ENCODE data around the gene ERV3-1.
"Not testable (repeated sequence)": the region's sequence is repeated elsewhere in the genome, so short reads cannot be mapped to it uniquely, and the experiment has no call there.

ERV3-1 gene

DNA sequence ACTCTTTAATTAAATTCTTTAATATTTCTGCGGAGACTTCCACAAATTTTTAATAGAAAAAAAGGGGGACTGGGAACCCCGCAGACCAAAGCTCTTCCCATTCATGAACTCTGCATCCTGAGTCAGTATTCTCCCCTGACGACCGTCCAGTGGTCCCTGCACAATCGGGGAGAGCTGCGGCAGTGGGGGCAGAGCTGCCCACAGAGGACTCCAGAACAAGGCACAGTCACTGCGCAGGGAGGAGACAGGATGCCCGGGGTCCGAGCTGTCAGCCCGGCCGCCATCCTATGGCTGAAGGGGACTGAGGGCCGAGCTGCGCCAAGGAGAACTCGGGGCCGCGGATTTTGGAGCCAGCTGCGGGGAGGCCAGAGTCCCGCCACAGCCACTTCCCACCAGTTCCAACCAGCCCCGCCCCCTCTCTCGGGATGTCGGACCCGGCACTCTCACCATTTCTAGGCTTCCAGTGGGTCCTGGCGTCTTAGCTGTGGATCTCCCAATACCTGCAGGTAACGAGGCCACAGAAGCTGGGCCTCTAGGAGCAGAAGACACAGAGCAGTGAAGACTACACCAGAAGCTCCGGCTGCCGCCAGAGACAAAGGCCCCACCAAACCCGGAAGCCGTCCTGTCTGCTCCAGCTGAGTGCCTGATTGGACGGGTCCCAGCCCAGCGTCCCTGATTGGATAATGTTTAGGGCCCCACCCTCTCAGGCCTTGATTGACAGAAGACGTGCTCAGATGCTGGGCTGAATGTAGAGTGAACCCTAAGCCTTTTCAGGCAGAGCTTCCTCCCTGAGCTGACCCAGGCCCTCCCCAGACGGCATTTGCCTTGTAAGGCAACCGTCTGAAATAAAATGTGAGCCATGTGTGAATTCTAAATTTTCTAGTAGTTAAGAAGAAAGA lies at the start of gene ERV3-1:
ERV3-1 (minus strand) TSS at position 594 of the 899 bp plus-strand sequence. CDS start 13,661 bp downstream, outside the sequence.
- TF ChIP-seq, protein P1, sequence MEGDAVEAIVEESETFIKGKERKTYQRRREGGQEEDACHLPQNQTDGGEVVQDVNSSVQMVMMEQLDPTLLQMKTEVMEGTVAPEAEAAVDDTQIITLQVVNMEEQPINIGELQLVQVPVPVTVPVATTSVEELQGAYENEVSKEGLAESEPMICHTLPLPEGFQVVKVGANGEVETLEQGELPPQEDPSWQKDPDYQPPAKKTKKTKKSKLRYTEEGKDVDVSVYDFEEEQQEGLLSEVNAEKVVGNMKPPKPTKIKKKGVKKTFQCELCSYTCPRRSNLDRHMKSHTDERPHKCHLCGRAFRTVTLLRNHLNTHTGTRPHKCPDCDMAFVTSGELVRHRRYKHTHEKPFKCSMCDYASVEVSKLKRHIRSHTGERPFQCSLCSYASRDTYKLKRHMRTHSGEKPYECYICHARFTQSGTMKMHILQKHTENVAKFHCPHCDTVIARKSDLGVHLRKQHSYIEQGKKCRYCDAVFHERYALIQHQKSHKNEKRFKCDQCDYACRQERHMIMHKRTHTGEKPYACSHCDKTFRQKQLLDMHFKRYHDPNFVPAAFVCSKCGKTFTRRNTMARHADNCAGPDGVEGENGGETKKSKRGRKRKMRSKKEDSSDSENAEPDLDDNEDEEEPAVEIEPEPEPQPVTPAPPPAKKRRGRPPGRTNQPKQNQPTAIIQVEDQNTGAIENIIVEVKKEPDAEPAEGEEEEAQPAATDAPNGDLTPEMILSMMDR (IDR thresholded peaks at IDR 0.05), result no peak
- no peak for TF ChIP-seq ZFX (IDR thresholded peaks at IDR 0.05; ENCODE audit: borderline replicate concordance)
- H3K27ac ChIP-seq, result peak within 1 kb of the TSS; percentile 78

DNA sequence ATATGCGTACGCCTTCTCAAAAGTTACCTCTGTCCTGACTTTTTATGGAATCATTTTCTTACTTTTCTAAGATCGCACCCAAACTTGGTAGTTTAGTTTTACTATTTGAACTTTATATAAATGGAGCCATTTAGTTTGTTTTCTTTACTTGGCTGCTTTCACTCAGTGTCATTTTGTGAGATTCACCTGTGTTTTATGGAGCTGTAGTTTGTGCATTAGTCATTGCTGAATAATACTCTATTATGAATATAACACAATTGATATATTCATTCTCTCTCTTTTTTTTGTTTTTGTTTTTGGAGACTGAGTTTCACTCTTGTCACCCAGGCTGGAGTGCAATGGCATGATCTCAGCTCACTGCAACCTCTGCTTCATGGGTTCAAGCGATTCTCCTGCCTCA lies 49.3 kb upstream of the ERV3-1 start:
- H3K27ac ChIP-seq, result not testable (repeated sequence)

GRCh38 chr7:65054466-65054994 lies 48.0 kb upstream of the ERV3-1 start:
- not testable (repeated sequence) for H3K27ac ChIP-seq

DNA sequence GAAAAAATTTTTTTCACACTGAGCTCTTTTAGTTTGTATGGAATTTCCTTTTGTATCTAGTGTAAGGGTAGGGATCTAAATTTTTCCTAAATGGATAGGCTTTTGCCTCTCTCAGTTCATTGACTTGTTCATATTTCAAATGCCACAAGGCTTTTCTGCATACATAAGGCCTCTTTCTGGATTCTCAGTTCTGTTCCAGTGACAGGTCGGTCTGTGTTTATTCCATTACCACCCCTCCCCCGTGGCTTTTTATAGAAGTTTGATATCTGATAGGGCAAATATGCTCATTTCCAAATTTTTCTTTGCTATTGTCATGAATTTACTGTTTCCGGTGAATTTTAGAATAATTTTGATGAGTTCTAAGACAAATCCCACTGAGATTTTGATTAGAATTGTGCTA lies 45.2 kb upstream of the ERV3-1 start:
- not testable (repeated sequence) for H3K27ac ChIP-seq

DNA sequence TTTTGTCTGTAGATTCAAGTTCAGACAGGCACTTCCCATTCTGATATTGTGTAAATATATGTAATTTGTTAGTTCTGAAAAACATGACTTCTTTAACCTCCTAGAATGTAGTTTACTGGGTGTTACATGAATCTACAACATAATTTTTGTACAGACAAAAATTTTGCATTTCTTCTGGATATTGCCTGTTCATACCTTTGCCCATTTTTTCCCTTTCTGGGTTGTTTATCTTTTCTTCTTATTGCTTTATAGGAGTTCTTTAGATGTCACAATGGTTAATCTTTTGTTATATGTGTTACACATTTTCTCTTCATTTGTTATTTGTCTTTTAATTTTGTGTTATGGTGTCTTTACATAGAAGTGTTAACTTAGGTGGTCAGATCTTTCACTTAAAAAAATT lies 44.7 kb upstream of the ERV3-1 start:
- not testable (repeated sequence) for H3K27ac ChIP-seq

- H3K27ac ChIP-seq, result not testable (repeated sequence)
Observed at GRCh38 chr7:65046329-65046728, 39.8 kb upstream of the ERV3-1 start.

DNA sequence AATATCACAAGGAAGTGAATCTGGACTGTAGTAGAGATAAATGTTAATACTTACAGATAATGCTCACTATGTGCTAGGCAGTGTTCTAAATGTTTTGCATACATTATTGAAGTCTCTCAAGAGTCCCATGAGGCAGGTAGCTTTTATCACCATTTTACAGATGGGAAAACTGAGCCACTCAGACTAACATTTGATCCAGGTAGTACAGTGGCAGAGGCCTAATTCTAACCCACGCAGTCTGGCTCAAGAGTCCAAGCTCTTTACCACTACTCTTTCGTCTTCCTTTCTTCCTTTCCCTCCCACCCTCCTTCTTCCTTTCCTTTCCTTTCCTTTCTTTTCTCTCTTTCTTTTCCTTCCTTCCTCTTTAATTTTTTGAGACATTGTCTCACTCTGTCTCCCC lies 39.1 kb upstream of the ERV3-1 start:
- not testable (repeated sequence) for H3K27ac ChIP-seq

DNA sequence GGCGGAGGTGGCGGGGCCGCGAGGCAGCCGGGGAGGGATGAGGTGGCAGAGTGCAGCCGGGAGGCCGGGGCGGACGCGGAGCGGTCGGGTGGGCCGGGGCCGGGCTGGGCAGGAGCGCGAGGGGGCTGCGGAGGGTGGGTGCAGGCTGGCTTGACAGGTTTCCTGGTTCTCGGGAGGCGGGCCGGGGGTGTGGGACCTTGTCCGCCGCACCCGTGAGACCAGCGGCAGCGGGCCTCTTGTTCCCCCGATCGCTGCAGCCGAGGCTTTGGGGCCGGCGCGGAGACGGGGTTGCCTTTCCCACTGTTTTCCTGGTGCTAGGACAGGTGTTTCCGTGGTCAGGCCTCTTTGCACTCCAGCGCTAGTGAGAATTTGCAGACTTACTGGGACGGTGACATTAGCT lies 32.3 kb upstream of the ERV3-1 start:
- H3K27ac ChIP-seq, result peak overlapping the region; percentile 52

DNA sequence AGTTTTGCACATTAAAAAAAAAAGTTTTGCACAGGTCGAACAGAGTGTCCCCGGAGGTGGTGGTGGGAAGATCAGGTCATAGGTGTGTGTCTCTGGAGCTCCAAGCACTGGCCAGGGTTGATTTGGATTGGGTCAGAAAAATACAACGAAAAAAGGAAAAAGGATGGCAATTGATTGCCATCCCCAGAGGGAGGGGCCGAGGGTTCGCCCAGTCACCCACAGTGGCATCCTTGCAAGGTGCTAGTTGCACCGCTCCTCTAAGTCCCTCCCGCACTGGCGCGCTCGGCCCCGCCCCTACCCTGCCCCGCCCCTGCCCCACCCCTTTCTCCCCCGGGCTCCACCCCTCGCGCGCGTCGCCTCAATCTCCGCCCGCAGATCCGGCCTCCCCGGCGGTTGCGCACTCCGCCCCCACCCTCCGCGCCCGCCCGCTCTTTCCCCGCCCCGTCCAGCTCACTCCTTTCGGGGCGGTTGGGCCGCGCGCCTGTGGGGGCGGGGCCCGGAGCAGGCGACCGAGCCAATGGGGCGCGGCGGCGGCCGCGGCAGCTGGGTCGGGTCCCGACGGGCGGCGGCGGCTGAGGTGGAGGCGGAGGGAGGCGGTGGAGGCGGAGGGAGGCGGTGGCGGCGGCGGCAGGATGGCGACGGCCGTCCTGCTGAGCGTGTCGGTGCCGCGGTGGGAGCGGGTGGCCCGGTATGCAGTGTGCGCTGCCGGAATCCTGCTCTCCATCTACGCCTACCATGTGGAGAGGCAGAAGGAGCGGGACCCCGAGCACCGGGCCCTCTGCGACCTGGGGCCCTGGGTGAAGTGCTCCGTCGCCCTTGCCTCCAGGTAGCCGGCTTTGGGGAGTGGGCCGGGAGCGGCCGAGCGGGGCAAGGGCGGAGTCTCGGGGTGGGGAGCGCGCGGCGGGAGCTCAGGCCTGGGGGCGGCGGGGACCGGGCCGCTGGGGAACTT lies 31.5 kb upstream of the ERV3-1 start:
- H3K27ac ChIP-seq, result peak overlapping the region; percentile 52
- TF ChIP-seq, protein P1 (IDR thresholded peaks at IDR 0.05), result no peak
- no peak for TF ChIP-seq ZFX (IDR thresholded peaks at IDR 0.05; ENCODE audit: borderline replicate concordance)

DNA sequence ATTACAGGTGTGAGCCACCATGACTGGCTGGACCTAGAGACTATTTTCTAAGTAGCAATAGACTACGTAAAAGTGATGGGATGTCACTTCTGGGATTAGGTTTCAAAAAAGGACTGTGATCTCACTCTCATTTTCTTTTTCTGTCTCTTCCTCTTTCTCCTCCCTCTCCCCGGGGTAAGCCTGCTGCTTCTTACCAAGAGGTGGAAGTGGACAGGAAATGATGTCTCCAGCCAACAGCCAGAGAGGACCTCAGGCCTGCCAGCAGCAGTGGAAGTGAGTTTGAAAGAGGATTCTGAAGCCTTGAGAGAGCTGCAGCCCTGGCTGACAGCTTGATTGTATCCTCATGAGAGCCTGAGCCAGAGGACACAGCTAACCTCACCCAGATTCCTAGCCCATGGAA lies 30.0 kb upstream of the ERV3-1 start:
- not testable (repeated sequence) for H3K27ac ChIP-seq

GRCh38 chr7:65035469-65035868 lies 29.0 kb upstream of the ERV3-1 start:
- H3K27ac ChIP-seq, result not testable (repeated sequence)

DNA sequence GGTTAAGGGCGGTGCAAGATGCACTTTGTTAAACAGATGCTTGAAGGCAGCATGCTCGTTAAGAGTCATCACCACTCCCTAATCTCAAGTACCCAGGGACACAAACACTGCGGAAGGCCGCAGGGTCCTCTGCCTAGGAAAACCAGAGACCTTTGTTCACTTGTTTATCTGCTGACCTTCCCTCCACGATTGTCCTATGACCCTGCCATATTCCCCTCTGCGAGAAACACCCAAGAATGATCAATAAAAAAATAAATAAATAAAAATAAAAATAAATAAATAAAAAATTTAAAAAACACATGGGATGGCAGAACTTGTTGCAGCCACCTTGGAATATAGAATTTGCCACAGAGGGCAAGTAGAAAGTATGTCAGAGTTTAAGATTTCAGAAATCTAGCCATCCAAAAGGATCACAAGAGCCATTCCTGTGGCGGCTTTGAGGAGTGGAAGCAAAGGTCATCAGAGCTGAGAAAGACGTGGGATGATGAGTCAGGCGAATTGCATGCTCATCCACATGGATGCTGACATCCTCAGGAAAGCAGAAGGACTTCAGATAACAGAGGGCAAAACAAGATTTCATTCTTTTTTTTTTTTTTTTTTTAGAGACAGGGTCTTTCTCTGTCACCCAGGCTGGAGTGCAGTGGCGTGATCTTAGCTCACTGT lies 27.8 kb upstream of the ERV3-1 start:
- H3K27ac ChIP-seq, result not testable (repeated sequence)

- H3K27ac ChIP-seq, result not testable (repeated sequence)
Observed at GRCh38 chr7:65033391-65033790, 26.9 kb upstream of the ERV3-1 start.

GRCh38 chr7:65025023-65025422 lies 18.5 kb upstream of the ERV3-1 start:
- not testable (repeated sequence) for H3K27ac ChIP-seq

DNA sequence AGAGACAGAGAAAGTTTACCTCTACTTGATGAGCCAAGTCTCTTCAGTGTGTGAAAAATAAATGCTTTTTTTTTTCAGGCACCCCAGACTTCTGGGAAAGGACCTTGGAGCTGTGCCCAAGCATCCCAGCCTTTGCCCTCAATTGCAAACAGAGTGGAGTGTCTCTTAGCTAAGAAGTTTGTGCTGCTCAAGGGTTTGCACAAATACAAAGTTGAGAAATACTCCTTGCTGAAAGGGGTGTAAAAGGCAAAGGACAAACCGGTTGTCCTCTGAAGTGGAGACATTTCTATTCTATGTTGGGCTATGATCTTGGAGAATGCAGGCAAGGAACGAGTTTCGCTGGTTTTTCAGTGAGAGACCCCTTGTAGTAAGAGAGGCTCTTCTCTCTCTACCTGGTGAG lies 14.5 kb upstream of the ERV3-1 start:
- not testable (repeated sequence) for H3K27ac ChIP-seq

GRCh38 chr7:65009881-65010280 lies 3.4 kb upstream of the ERV3-1 start:
- H3K27ac ChIP-seq, result not testable (repeated sequence)

DNA sequence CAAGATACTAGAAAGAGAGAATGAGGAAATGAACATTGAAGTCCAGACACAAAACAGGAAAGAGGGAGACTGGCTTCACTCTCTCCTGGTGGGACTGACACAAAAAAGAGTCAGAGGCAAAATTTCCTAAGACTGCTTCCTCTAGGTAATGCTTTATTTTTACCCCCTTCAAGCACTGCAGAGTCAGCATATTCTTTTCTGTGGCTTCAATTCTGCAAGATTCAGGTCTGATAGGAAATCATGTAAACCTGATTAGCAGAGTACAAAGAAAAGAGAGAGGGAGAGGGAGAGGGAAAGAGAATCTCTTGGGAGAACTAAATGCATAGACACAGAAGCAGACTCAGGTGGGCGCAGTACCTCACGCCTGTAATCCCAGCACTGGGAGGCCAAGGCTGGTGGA lies 2.9 kb upstream of the ERV3-1 start:
- H3K27ac ChIP-seq, result not testable (repeated sequence)

DNA sequence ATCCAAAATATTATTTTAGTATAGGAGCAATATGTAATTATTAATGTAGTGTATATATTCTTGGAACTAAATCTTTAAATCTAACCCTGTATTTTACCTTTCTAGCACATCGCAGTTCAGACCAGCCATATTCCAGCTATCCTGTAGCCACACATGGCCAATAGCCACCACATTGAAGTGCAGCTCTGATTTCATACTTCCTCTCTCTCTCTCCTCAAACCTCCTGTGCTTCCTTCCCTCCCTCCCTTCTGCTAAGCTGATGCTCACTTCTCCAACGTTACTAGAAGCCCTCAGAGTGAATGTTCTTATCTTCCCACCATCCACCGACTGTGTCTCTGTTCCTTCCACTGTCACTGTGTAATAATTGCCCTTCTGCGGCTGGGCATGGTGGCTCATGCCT lies 549 bp upstream of the ERV3-1 start:
- H3K27ac ChIP-seq, result peak overlapping the region; percentile 78

Measured in 22Rv1 (cell line).